Inflammatory macrophage (primary cell): ENCODE data around the gene GLB1L3.
A peak's percentile ranks its signal among the peaks of the same experiment; 100 is the strongest.

Experiments
- DNase-seq, 2 donors: peaks; one replicate each; pipeline ENCODE4 v3.0.0-alpha.2; 2020 to 2022

GLB1L3 gene

GRCh38 chr11:134346101-134346975 is 70.2 kb downstream of the GLB1L3 start:
- no peak for DNase-seq

- DNase-seq = no peak
Measured at GRCh38 chr11:134346976-134347350, 70.8 kb downstream of the GLB1L3 start.

- DNase-seq = no peak
Measured at GRCh38 chr11:134347441-134347840, 71.3 kb downstream of the GLB1L3 start.

DNA sequence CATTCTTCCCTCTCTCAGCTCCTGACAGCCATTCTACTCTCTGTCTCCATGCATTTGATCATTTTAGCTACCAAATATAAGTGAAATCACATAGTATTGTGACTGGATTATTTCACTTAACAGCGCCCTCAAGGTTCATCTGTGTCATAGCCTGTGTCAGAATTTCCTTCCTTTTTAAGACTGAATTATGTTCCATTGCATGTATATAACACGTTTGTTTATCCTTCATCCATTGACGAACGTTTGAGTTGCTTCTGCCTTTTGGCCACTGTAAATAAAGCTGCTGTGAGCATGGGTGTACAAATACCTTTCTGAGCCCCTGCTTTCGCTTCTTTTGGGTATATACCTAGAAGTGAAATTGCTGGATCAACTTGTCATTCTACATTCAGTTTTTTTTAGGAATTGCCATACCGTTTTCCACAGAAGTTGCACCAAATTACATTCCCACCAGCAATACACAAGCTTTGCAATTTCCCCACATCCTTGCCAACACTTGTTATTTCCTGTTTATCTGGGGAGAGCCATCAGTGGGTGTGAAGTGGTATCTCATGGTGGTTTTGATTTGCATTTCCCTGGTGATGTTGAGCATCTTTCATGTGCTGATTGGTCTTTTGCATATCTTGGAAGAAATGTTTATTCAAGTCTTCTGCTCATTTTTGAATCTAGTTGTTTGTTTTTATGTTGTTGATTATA is 73.1 kb downstream of the GLB1L3 start:
- peak in 1 of 2 donors; percentile 3 for DNase-seq

GRCh38 chr11:134349802-134350355 is 73.7 kb downstream of the GLB1L3 start:
- no peak for DNase-seq

DNA sequence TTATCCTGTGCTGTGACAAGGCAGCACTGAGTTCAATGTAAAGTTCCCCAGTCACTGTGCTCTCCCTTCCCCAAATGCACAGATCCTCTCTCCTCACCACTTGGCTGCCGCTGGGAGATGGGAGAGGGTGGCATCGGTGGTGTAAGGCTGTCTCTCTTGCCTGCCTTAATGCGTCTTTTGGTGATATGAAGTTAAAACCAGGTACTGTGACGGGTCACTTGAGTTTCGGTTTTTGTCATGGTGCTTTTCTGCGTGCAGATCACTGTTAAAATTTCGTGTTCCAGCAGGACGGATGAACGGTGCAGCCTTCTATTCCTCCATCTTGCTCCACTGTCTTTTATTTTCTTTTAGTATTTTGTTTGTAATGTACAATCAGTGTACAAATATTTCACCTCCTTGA is 74.2 kb downstream of the GLB1L3 start:
- no peak for DNase-seq

DNA sequence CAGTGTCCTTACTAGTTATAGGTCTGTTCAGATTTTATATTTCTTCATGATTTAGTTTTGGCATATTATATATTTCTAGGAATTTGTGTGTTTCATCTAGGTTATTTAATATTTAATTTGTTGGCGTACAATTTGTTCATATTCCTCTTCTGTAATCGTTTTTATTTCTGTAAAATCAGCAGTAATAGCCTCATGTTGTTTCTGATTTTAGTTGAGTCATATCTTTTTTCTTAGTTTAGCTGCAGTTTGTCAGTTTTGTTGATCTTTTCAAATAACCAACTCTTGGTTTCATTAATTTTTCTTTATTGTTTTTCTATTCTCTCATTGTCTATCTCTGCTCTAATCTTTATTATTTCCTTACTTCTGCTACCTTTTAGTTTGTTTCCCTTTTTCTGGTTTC is 75.9 kb downstream of the GLB1L3 start:
- DNase-seq = no peak

- DNase-seq = no peak
Measured at GRCh38 chr11:134355136-134355535, 79.0 kb downstream of the GLB1L3 start.

GRCh38 chr11:134355656-134356055 is 79.5 kb downstream of the GLB1L3 start:
- no peak for DNase-seq

GRCh38 chr11:134356656-134357544 is 80.7 kb downstream of the GLB1L3 start:
- DNase-seq = no peak

- DNase-seq = no peak
Measured at GRCh38 chr11:134357545-134357839, 81.3 kb downstream of the GLB1L3 start.

GRCh38 chr11:134358165-134358855 is 82.1 kb downstream of the GLB1L3 start:
- DNase-seq = no peak

- no peak for DNase-seq
Measured at GRCh38 chr11:134358856-134359490, 82.8 kb downstream of the GLB1L3 start.

DNA sequence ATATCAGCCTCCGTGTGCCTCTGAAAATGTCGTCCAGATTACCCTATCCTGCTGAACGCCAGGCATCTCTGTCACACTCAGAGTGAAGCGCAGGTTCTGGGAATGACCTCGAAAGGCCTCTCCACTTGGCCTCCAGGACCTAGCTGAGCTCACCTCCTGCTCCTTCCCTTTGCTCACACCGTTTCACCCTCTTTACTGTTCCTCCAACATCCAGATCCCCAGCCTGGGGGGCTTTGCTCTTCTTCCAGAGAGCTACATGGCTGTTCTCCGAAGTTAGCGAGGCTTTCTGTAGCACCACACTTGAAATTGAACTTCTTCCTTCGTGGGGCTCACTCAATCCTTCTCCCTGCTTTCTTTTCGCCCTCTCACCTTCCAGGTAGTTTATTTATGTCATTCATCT is 83.5 kb downstream of the GLB1L3 start:
- DNase-seq = no peak

DNA sequence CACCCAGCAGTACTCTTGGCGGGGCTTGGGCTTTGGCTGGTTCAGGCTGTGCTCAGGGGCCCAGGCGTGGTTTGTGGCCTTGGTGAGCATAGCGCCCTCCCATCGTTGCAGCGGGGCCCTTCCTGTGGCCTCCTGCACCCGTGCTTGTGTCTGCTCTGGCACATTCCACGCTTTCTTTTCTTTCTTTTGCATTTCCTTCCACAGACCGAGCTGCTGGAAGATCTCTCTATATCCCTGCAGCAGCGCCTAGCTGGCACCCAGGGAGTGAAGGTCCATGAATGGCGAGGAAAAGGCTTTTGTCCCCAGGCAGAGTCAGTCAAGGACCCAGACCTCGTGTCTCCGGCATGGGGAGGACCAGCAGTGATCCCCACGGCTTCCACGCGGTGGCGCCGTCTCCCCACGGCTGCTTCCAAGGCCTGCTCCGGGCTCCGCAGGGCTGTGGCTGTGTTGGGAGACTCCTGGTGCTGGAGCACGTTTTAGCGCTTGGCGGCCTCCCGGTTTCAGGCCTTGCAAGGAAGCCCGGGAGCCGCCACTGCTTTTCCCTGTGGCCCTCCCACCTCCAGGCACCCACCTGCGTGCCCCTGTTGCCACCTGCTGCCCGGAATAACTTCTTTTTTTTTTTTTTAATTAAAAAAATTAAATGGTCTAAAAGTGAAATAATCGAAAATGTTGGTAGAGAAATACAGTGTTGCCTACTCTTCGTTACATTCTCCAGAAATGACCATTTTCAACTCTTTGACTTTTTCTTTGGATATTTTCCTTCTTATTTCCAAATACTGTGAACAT is 84.1 kb downstream of the GLB1L3 start:
- DNase-seq = peak; percentile 70 to 74

GRCh38 chr11:134361661-134362060 is 85.5 kb downstream of the GLB1L3 start:
- DNase-seq = no peak

DNA sequence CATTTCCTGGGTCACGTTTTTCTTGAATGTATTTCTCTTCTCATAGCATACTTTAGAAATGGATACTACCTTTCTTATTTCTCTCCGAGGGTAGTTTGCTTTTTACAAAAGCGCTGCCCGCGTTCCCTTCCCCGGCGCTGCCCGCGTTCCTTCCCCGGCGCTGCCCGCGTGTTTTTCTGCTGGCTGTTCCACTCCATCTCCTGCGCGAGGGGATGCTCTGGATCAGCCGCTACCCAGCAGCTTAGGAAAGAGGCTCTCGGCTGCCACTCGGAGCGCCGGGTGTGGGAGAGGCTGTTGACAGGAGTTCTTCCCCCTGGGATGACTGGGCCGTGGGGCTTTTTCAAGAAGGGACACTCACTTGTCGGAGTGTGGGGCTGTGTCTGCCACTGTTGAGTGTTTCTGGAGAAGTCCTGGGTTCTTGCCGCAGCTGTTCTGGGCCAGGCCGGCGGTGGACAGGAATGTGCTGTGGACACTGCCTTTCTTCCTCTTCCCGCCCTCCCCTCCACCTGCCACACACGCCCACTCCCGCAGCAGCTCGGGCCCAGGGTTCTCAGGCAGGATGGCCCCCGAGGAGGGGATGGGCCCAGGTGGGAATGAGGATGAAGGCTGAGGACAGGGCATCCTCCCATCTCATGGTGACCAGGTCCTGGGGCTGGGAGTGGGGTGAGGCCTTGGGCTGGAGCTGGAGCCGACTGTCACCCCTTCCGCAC is 86.2 kb downstream of the GLB1L3 start:
- DNase-seq = no peak

- DNase-seq = no peak
Measured at GRCh38 chr11:134363161-134363560, 87.0 kb downstream of the GLB1L3 start.

GRCh38 chr11:134363592-134363991 is 87.4 kb downstream of the GLB1L3 start:
- no peak for DNase-seq

DNA sequence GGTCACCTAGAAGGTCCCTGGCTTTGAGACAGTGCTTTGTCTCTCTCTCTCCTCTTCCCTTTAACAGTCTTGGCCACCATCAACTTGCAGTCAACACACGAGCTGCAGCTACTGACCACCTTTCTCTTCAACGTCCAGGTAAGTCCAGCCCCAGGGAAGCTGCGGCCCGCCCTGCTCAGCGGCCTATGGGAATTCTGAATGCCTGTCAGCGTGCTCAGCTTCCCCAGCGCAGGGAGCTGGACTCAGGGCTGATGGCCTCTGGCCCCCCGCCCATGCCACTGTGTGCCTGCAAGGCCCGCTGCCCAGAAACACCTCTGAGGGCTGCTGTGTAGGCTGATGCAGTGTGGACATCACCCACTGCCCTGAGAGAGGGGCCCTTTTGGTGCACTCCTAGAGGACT is 88.1 kb downstream of the GLB1L3 start:
- no peak for DNase-seq
